HG03565 (cell line): ENCODE measurements around the gene LRFN2.

Experiments used
- ATAC-seq: cut with Tn5 transposase; IDR thresholded peaks from one replicate; pipeline ENCODE4 v1.9.1; 2021; ENCODE audit warnings: mild to moderate bottlenecking, moderate library complexity; ENCODE audit not compliant: unreplicated experiment

Gene LRFN2

GRCh38 chr6:40480678-40481077, 106.5 kb downstream of the LRFN2 start:
- no peak for ATAC-seq

GRCh38 chr6:40479706-40480105, 107.5 kb downstream of the LRFN2 start:
- no peak for ATAC-seq

GRCh38 chr6:40477246-40478126, 109.7 kb downstream of the LRFN2 start:
- no peak for ATAC-seq

GRCh38 chr6:40476673-40477072, 110.5 kb downstream of the LRFN2 start:
- no peak for ATAC-seq

DNA sequence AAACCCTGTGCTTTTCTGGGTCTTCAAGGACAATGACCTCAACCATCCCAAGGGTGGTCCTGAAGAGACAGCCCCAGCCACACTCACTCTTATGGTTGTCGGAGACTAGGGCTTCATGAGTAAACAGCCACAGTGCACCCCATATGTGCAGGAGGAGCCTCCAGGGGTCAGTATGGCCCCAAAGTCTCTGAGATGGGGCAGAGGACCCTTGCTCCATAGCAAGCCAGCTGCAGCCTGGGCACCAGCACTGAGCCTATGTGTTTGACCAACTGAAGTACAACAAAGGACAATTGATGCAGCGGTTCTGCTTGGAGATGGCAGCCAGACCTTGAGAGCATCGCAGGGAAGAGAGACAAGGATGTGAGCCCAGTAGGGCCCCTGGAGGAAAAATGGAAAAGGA, 112.2 kb downstream of the LRFN2 start:
- no peak for ATAC-seq

GRCh38 chr6:40473026-40473425, 114.1 kb downstream of the LRFN2 start:
- ATAC-seq = no peak

- ATAC-seq = no peak
Measured at GRCh38 chr6:40472353-40472752, 114.8 kb downstream of the LRFN2 start.

DNA sequence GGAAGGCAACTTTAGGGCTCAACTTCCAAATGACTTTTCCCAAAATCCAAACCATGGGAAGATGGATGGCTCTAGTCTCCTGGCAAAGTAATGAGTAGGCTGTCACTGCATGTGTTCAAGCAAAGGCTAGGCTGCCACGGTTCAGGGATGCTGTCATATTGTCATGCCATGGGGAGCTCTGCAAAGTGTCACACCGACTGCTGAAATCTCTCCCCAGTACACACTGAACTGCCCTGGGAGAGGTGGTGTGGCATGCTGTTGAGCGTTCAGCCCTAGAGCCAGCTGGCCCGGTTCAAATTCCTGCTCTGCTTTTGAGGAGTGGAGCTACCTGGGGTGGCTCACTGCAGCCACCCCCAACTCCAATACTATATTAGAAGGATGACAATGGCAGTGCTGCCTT, 115.9 kb downstream of the LRFN2 start:
- no peak for ATAC-seq

GRCh38 chr6:40469323-40469722, 117.8 kb downstream of the LRFN2 start:
- ATAC-seq = no peak

GRCh38 chr6:40466986-40467539, 120.1 kb downstream of the LRFN2 start:
- ATAC-seq = no peak

- no peak for ATAC-seq
Measured at GRCh38 chr6:40461643-40462042, 125.5 kb downstream of the LRFN2 start.

DNA sequence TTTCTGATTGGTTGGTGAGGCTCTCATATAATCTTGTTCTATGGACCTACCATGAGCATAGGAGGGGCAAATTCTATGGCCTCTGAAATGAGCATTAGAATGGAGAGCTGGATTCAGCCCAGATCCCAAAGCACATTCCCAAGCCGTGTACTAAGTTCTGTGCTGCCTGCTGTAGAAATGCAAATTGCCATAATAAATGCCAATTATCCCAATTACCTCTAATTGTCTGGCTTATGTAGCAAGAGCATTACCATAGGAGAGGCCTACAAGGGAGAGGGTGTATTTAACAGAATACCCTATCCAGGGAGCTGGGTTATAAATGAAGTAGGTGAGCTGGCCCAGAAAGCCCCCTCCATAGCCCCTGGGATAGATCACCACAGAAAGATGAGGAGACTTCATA, 126.8 kb downstream of the LRFN2 start:
- ATAC-seq = no peak

- no peak for ATAC-seq
Measured at GRCh38 chr6:40457261-40457660, 129.9 kb downstream of the LRFN2 start.

DNA sequence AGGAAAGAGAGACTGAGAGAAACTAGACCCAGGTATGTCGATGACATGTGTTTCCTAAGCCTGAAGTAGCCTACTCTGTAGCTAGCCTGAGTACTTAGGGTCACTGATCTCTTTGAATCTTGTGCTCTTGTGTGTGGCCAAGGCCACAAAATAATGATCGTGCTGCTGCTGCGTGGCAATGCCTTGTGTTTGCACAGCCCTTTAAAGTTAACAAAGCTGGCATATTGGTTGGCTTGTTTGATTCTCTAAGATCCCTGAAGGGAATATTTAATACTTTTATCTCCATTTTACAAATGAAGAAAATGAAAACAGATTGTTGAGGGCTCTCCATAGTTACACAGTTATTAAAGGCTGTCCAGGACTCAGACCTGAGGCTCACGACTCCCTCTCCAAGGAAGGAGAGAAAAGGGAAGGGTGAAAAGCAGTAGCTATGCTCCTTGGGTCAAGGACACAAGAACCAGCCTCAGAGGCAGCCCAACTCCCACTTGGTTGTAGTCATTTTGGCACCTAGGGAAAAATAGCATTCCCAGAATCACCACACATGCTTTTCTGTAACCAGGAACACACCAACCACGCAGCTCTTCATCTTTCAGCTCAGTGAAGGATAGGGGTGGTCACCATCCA, 130.7 kb downstream of the LRFN2 start:
- ATAC-seq = no peak

DNA sequence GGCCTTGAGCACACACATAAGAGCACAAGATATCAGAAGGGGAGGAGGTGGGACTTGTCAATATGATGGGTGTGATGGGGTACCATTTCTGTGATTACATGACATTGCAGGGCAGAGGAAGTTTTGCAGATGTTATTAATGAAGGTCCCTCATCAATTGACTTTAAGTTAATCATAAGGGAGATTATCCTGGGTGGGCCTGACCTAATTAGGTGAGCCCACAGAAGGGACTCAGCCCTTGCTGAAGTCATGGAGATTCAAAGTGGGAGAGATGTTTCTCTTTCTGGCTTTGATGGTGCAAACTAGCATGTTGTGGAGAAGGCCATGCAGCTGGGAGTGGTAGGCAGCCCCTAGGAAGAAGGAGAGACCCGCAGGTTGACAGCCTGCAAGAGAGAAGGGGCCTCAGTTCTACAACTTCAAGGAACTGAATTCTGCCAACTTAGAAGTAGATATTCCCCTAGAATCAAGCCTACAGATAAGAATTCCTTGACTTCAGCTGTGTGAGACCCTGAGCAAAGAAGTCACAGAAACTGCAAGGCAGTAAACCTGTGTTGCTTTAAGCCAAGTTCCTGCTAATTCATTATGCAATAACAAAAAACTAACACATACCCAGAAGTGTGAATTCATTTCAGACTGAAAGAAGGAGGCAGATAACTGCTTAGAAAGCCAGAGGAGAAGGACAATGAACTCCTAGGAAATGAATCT, 131.3 kb downstream of the LRFN2 start:
- no peak for ATAC-seq

GRCh38 chr6:40450483-40450882, 136.7 kb downstream of the LRFN2 start:
- ATAC-seq = no peak

- ATAC-seq = no peak
Measured at GRCh38 chr6:40444811-40445210, 142.4 kb downstream of the LRFN2 start.

- no peak for ATAC-seq
Measured at GRCh38 chr6:40444312-40444711, 142.9 kb downstream of the LRFN2 start.

GRCh38 chr6:40443842-40444241, 143.3 kb downstream of the LRFN2 start:
- ATAC-seq = no peak

- ATAC-seq = no peak
Measured at GRCh38 chr6:40442591-40442990, 144.6 kb downstream of the LRFN2 start.

GRCh38 chr6:40441150-40441549, 146.0 kb downstream of the LRFN2 start:
- ATAC-seq = no peak

DNA sequence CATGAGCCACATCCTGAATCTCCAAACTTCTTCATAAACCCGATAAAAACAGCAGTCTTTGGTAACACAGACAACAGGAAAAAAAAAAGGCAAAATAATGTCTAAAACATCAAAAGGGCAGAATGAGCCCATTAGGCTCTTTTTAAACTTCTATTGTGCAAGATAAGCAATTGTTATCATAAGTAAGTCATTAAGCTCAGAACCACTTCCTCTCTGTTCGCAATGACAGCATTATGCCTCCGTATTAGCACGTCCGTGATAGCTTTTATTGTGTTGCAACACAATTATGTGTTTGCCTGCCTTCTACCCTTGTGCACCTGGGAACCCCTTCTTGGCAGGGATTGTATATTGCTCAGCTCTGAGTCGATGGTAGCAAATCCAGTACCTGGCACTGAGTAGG, 147.1 kb downstream of the LRFN2 start:
- ATAC-seq = no peak
